WTC11 (cell line): ENCODE results near the gene SLC16A14.

ENCODE experiments used
- CTCF ChIP-seq: fragments of 200-600 bp; IDR thresholded peaks from 2 replicates; pipeline ENCODE4 v1.8.0; 2022; ENCODE audit warnings: antibody characterized with exemption
- TCF7 ChIP-seq: sonication (generic); formaldehyde crosslinking; IDR thresholded peaks from 2 replicates; pipeline ENCODE4 v1.8.0; 2022; ENCODE audit warnings: mild to moderate bottlenecking, low read depth, missing genetic modification reagents, moderate library complexity
- USF2 ChIP-seq: sonication (generic); formaldehyde crosslinking; IDR thresholded peaks from 2 replicates; pipeline ENCODE4 v1.8.1; 2023; ENCODE audit warnings: mild to moderate bottlenecking, missing genetic modification reagents, moderate library complexity
- ZNF138 ChIP-seq: sonication (generic); formaldehyde crosslinking; conservative IDR thresholded peaks from 2 replicates; pipeline ENCODE4 v1.8.1; 2022; ENCODE audit warnings: mild to moderate bottlenecking, moderate library complexity, missing genetic modification reagents
- TF ChIP-seq, protein P1 (sequence below): sonication (generic); formaldehyde crosslinking; conservative IDR thresholded peaks from 2 replicates; pipeline ENCODE4 v1.8.1; 2023; ENCODE audit warnings: mild to moderate bottlenecking, low read depth, missing genetic modification reagents, moderate library complexity

GRCh38 chr2:230076819-230077218 lies 8.1 kb upstream of the SLC16A14 start:
- TF ChIP-seq CTCF (no peak), TCF7 (CRISPR knock-in tag) (no peak), USF2 (CRISPR knock-in tag) (no peak), ZNF138 (no peak)
- TF ChIP-seq, protein P1, sequence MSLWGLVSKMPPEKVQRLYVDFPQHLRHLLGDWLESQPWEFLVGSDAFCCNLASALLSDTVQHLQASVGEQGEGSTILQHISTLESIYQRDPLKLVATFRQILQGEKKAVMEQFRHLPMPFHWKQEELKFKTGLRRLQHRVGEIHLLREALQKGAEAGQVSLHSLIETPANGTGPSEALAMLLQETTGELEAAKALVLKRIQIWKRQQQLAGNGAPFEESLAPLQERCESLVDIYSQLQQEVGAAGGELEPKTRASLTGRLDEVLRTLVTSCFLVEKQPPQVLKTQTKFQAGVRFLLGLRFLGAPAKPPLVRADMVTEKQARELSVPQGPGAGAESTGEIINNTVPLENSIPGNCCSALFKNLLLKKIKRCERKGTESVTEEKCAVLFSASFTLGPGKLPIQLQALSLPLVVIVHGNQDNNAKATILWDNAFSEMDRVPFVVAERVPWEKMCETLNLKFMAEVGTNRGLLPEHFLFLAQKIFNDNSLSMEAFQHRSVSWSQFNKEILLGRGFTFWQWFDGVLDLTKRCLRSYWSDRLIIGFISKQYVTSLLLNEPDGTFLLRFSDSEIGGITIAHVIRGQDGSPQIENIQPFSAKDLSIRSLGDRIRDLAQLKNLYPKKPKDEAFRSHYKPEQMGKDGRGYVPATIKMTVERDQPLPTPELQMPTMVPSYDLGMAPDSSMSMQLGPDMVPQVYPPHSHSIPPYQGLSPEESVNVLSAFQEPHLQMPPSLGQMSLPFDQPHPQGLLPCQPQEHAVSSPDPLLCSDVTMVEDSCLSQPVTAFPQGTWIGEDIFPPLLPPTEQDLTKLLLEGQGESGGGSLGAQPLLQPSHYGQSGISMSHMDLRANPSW (CRISPR knock-in tag), result no peak
